Measurements from ENCODE around the gene PSMD12. TPM values are rescaled to one million over a fixed set of nuclear protein-coding genes. Genes with fewer than 3 reads are reported as not detected.
"Not testable (repeated sequence)": the region's sequence is repeated elsewhere in the genome, so short reads cannot be mapped to it uniquely, and the experiment has no call there.

The PSMD12 gene
- total RNA-seq, 1 donor from 2014 or later = 20.2 TPM

GRCh38 chr17:67324330-67324729 is 42.0 kb downstream of the PSMD12 start:
- no peak for DNase-seq (ENCODE audit: low read depth)
- H3K4me3 ChIP-seq (ENCODE audit: low read depth, low read length) = no peak overlapping the region
- no peak for TF ChIP-seq CTCF (conservative IDR thresholded peaks at IDR 0.05; ENCODE audit: low read depth, low read length)

DNA sequence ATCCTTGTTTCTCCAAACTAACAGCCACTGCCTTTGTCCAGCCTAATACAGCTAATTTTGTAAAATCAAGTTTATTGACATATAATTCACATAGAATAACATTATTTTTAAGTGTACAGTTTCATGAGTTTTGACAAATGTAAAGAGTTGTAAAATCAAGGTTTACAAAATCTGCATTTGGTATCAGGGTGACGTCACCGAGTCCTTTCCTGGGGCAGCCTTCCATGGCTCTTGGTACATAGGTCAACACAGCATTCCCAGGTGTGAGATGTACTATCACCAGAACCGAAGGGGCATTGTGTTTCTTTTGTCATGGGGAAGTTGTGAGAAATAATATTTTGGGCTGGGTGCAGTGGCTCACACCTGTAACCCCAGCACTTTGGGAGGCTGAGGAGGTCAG is 42.9 kb downstream of the PSMD12 start:
- no peak for TF ChIP-seq CTCF (conservative IDR thresholded peaks at IDR 0.05; ENCODE audit: low read depth, low read length)
- no peak overlapping the region for H3K4me3 ChIP-seq (ENCODE audit: low read depth, low read length)

DNA sequence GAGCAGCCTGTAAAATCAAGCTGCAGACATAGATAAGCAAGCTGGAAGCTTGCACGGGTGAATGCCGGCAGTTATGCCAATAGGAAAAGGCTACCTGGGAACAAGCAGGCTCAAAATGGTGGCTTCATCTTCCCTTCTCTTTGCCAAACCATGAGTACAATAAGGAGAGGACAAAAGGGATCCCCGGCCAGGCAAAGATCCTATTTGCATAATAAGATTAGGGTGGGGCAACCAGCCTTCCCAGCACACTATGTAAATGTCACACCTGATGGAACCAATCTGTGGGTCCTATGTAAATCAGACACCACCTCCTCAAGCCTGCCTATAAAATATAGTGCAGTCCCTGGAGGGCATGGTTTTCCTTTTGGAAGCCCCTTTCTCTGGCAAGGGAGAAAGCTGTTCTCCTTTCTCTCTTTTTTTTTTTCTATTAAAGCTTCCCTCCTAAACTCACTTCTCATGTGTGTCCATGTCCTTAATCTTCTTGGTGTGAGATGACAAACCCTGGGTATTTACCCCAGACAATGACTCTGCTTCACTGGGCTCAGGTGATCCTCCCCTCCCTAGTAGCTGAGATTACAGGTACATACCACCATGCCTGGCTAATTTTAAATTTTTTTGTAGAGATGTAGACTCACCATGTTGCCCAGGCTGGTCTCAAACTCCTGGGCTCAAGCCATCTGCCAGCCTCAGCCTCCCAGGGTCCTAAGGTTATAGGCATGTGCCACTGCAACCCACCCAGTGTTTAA is 44.2 kb downstream of the PSMD12 start:
- TF ChIP-seq CTCF (conservative IDR thresholded peaks at IDR 0.05; ENCODE audit: low read depth, low read length) = no peak
- no peak for DNase-seq (ENCODE audit: low read depth)
- H3K4me3 ChIP-seq (ENCODE audit: low read depth, low read length) = no peak overlapping the region

More for the DNA sequence above, 42.9 kb downstream of the PSMD12 start:
- DNase-seq (ENCODE audit: low read depth) = no peak

GRCh38 chr17:67321486-67321885 is 44.9 kb downstream of the PSMD12 start:
- DNase-seq (ENCODE audit: low read depth); H3K4me3 ChIP-seq (ENCODE audit: low read depth, low read length): not testable (repeated sequence)

DNA sequence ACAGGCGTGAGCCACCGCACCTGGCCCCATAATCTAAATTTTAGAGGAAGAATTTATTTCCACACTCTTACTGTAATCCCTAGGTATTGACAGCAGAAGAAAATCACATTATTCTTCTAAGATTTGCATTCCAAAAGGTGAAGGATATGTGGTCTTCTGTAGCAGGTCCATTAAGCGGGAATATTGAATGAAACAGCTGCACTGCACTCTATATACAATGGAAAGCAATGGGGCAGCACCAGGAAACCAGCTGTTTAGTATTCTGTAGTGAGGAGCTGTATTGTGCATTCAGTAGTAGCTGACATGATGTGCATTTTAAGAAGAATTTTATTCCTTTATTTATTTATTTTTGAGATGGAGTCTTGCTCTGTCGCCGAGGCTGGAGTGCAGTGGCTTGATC is 49.6 kb downstream of the PSMD12 start:
- no peak for DNase-seq (ENCODE audit: low read depth)
- no peak for TF ChIP-seq CTCF (conservative IDR thresholded peaks at IDR 0.05; ENCODE audit: low read depth, low read length)

DNA sequence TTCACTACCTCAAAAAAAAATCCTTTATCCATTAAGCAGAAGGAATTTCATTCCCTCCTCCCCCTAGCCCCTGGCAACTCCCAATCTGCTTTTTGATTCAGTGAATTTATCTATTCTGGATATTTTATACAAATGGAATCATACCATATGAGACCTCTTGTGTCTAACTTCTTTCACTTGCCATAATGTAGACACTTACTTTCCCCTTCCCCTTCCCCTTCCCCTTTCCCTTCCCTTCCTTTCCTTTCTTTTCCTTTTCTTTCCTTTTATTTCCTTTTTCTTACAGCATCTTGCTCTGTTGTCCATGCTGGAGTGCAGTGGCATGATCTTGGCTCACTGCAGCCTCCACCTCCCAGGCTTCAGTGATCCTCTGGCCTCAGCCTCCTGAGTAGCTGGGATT is 50.5 kb downstream of the PSMD12 start:
- no peak for TF ChIP-seq CTCF (conservative IDR thresholded peaks at IDR 0.05; ENCODE audit: low read depth, low read length)
- no peak overlapping the region for H3K4me3 ChIP-seq (ENCODE audit: low read depth, low read length)
- DNase-seq (ENCODE audit: low read depth) = no peak

More for the DNA sequence above, 49.6 kb downstream of the PSMD12 start:
- H3K4me3 ChIP-seq (ENCODE audit: low read depth, low read length) = no peak overlapping the region

DNA sequence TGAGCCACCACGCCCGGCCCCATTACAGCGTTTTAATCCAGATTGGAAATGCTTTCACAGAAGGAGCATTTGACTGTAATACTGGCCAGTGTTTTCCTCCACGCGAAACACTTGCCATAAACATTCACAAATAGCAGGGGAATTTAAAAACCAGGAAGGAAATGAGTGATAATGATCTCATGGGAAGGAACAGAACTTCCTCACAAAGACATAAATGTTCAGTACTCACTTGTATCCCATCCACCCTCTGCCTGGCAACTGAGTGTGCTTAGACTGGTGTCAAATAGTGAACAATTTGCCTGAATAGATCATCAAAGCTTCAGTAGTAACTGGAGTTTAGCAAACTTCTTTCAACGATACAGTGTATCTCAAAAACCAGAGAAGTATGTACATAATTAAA is 54.1 kb downstream of the PSMD12 start:
- H3K4me3 ChIP-seq (ENCODE audit: low read depth, low read length) = no peak overlapping the region
- DNase-seq (ENCODE audit: low read depth) = no peak
- TF ChIP-seq CTCF (conservative IDR thresholded peaks at IDR 0.05; ENCODE audit: low read depth, low read length) = no peak
